ENCODE data around the gene CTCF.

DNA sequence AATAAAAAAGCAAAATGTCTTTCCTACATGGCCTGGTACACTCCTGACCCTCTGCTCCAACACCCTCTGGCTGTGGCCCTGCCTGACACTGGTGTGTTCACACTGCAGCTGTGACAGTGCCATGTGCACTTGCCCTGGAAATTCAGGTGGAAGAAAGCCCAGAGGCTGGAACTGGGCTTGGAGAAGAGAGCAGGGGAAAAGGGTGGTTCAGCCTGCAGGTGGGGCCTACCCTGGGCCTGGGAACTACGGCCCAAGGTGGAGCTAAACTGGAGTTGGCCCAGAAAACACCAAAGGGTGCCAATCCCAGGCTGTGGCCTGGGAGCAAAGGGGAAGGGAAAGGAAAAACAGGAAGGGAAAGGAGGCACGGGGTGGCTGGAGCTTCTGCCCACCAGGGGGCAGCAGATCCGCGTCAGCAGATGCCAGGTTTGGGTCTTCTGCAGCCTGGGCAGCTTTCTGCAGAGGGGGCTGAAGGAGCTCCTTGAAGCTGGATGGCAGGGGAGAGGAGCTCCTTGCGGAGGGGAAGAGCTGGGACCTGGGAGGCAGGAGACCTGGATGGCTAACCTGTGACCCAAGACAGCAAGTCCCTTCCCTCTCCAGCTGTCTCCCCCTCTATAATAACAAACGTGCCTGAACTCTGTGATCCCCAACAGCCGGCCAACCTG lies 15.4 kb upstream of the CTCF start:
- TF ChIP-seq, protein P1, sequence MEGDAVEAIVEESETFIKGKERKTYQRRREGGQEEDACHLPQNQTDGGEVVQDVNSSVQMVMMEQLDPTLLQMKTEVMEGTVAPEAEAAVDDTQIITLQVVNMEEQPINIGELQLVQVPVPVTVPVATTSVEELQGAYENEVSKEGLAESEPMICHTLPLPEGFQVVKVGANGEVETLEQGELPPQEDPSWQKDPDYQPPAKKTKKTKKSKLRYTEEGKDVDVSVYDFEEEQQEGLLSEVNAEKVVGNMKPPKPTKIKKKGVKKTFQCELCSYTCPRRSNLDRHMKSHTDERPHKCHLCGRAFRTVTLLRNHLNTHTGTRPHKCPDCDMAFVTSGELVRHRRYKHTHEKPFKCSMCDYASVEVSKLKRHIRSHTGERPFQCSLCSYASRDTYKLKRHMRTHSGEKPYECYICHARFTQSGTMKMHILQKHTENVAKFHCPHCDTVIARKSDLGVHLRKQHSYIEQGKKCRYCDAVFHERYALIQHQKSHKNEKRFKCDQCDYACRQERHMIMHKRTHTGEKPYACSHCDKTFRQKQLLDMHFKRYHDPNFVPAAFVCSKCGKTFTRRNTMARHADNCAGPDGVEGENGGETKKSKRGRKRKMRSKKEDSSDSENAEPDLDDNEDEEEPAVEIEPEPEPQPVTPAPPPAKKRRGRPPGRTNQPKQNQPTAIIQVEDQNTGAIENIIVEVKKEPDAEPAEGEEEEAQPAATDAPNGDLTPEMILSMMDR (conservative IDR thresholded peaks at IDR 0.05; ENCODE audit: low read length), result peak; percentile 98
- TF ChIP-seq EZH2phosphoT487 (IDR thresholded peaks at IDR 0.05; ENCODE audit: borderline replicate concordance), result no peak
